Activated naive CD4-positive, alpha-beta T cell treated with anti-CD3 and anti-CD28 coated beads, Interleukin-2, amount 50 U/mL, for 16 hours (primary cell): ENCODE measurements around the gene SLC6A20.

Experiments
- DNase-seq: peaks from one replicate; pipeline ENCODE4 v3.0.0-alpha.2; 2020

SLC6A20 gene

DNA sequence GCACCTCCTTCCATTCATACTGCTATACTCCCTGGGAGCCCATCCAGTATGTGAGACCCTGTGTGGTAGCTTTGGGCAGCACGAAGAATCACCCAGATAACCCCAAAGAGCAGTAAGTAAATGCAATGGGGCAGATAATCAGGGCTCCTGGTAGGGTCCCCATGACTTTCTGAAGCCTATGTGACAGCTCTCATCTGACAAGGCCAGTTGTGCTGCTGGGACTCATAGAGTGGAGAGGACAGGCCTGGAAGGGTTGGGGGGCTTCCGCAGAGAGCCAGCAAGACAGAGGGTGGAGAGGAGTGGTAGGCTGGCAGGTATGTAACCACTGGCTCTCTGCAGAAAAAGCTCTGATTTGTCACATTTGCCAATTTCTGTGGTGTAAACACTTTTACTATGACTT is 3.2 kb upstream of the SLC6A20 start:
- DNase-seq, result no peak

- no peak for DNase-seq
These were observed 1.7 kb upstream of the SLC6A20 start for GRCh38 chr3:45798034-45798433.

DNA sequence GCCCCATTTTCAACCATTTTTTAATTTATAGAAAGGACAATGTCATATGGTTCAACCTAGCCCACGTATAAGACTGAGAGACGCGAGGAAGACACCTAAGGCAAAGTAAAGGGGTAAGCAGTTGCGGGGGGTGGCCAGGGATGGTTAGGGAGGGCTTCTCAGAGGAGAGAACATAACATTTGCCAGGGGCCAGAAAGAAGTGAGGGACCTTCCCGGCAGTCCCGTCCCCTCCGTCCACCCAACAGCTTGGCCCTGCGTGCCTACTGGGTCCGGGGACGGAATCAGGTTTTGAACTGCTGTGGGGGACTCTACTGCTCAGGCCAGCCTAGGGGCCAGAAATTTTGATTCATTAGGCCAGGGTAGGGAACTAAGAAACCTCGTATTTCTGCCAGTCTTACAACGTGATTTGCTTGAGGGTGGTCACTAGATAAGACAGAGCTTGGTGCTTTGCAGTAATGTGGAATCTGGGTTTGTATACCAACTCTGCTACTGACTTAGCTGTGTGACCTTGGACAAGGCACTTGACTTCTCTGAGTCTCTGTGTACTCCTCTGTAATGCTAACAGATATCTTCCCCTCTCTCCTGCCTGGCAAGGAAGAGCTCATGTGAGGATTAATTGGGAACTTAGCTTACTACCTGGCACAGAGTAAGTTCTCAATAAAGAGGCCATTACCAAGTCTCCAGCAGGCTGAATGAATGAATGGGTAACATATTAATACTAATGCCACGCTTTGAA is 734 bp upstream of the SLC6A20 start:
- DNase-seq, result no peak

- no peak for DNase-seq
These were observed 841 bp downstream of the SLC6A20 start for GRCh38 chr3:45795509-45795881.

GRCh38 chr3:45794660-45795059 is 1.7 kb downstream of the SLC6A20 start:
- no peak for DNase-seq

GRCh38 chr3:45794177-45794560 is 2.2 kb downstream of the SLC6A20 start:
- no peak for DNase-seq

GRCh38 chr3:45793482-45794176 is 2.7 kb downstream of the SLC6A20 start:
- no peak for DNase-seq

- DNase-seq, result no peak
These were observed 3.7 kb downstream of the SLC6A20 start for GRCh38 chr3:45792516-45793172.

GRCh38 chr3:45792036-45792435 is 4.3 kb downstream of the SLC6A20 start:
- DNase-seq, result no peak

DNA sequence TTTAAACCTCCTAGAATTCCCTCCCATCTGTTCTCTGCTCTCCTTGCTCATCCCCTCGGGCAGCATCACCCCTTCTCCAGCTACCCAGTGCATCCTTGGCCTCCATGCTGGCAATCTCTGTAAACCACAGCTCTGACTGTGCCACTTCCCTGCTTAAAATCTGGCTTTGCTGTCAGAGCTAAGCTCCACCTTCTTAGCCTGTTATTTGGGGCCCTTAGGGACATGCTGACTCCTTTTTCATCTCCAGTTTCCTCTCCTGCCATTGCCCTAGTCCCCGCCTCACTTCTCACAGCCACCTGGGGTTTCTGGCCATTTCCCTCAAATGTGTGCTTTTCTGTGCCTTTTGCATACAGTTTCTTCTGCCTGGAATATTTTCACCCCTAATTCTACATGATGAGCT is 5.7 kb downstream of the SLC6A20 start:
- no peak for DNase-seq

DNA sequence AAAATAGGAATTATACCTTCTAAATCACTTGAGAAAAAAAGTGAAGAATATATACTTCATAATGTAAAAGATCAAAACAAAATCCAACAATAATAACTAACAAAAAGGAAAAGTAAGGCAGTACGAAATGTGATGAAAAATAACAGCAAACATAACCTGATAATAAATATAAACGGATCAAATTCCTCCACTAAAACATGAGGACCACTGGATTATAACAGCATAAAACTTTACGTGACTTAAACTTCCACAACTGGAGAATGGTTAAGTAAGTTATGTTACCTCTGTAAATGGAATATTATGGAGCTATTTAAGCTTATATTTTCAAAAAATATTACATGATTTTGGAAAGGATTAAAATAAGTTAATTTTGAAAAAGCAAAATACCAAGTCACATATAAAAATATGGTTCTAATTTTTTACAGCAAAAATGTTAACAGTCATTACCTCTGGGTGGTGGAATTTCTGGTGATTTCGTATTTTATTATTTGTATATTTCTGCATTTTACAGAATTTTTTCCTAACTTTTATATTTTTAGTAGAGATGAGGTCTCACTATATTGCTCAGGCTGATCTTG is 7.0 kb downstream of the SLC6A20 start:
- DNase-seq, result no peak

- no peak for DNase-seq
These were observed 8.8 kb downstream of the SLC6A20 start for GRCh38 chr3:45787551-45787950.

GRCh38 chr3:45786801-45787495 is 9.4 kb downstream of the SLC6A20 start:
- no peak for DNase-seq

DNA sequence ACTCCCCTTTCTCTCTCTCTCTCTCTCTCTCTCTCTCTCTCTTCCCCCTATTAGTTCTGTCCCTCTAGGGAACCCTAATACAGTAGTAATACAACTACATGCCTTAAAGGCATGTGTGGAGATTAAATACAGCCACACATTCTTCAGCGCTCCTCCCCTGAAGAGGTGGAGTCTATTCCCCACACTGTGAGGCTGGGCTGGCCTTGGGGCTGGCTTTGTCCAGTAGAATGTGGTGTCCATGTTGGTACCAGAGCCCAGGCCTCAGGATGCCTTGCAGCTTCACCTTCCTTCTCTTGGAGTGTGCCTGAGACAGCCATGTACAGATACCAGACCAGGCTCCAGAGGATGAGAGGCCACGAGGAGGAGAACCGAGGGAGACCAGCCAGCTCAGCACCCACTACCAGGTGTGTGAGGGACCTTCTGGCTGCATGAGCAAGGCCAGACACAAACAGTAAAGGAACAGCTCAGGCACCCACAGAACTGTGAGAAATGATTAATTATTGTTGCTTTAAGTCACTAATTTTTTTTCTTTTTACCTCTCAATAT is 10.7 kb downstream of the SLC6A20 start:
- DNase-seq, result no peak

DNA sequence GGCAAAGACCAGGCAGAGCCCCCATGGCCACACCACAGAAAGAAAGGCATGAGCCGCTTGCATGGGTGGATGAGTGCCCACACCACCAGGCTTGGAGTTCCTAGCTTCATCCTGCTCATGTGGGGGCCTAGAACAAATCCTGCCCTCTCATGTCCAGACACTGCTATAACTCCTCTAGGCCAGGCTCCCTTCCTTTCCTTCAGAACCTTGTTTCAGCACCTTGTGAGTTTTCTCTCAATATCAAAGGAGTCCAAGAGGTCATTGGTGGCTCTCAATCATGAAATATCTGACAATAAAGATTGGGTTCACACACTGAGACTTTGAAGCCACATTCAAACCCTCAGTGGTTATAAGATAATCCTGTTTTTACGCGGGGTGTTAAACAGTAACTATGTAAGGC is 12.7 kb downstream of the SLC6A20 start:
- no peak for DNase-seq

DNA sequence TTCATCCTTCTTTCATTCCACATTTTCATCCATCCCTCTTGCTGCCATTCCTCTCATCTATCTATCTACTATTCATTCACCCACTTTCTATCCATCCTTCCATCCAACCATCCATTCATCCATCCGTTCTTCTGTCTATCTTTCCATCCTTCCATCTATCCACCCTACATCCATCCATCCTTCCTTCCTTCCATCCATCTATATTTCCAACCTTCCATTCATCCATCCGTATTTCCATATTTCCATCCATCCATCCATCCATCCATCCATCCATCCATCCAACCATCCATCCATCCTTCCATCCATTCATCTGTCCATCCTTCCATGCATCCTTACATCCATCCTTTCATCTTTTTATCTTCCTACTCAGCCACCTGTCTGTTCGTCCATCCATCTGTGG is 14.0 kb downstream of the SLC6A20 start:
- DNase-seq, result no peak

GRCh38 chr3:45781841-45782240 is 14.5 kb downstream of the SLC6A20 start:
- no peak for DNase-seq

- DNase-seq, result no peak
These were observed 15.1 kb downstream of the SLC6A20 start for GRCh38 chr3:45781271-45781670.

DNA sequence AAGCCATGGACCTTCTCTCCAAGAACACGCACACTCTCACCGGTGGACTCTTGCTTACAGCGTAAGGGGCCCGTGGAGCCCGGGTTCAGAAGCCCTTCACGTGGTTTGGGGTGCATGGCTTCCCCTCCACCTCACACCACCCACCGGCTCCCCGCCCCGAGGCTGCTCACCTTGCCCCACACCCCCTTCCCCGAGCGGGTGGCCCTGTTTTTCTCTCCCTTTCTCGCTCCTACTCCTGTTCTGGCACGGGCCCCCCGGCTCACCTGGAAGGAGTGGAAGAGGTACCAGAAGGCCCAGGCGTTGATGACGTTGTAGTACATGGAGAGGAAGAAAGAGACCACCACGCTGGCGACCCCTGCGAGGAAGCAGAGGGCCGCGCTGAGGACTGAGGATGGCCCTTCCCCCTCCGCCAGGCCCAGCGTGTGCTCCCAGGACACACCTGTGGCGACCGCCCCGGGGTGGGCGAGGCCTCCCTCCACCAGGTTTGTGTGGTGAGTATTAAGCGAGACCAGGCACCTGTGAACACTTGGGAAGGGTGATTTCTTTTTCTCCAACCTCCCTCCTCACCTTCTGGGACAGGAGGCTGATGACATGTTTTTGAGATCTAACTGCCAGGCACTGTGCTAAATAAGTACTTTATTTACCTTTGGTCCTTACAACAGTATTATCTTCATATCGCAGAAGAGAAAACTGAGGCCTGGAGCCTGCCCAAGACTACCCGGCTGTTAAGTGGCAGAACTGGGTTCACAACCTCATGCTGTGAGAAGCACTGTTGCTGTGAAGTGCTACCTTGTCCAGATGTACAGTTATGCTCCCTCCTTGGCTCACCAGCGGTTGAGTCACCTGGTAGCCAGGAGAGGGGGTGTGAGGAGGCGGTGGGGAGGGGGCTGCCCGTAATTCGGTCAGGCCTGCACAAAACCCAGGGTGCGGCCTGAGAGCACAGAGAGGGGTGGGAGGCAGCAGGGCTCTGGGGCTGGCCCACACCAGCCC is 16.3 kb downstream of the SLC6A20 start:
- DNase-seq, result no peak

DNA sequence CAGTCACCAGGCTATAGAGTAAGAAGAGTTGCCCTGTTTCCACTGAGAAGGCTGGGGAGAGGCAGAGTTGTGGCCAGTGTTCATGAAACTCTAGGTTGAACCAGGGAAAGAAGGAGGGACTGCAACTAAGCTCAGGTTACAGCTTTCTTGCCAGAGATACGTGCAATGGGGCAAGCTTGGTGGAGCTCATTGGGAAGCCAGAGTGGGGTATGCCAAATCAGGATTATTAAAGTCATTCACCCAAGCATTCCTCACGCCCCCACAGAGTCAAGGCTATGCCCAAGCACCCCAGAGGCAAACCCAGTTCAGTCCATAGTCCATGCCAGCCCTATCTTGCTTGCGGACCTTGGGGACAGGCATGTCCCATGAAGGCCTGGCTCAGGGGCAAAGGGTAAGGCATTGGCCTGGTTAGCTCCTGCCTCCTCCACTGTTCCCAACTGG is 17.6 kb downstream of the SLC6A20 start:
- DNase-seq, result no peak

GRCh38 chr3:45777746-45778386 is 18.5 kb downstream of the SLC6A20 start:
- DNase-seq, result no peak
